ENCODE measurements around the gene MYH9.
"Not testable (repeated sequence)": the region's sequence is repeated elsewhere in the genome, so short reads cannot be mapped to it uniquely, and the experiment has no call there.

Gene MYH9

GRCh38 chr22:36261675-36262074 is 126.1 kb downstream of the MYH9 start:
- DNase-seq = not testable (repeated sequence)

GRCh38 chr22:36259615-36260300 is 128.0 kb downstream of the MYH9 start:
- no peak for DNase-seq

GRCh38 chr22:36258701-36259614 is 128.8 kb downstream of the MYH9 start:
- no peak for DNase-seq

- no peak for DNase-seq
These were observed 129.7 kb downstream of the MYH9 start for GRCh38 chr22:36257948-36258670.

- DNase-seq = no peak
These were observed 130.5 kb downstream of the MYH9 start for GRCh38 chr22:36257308-36257707.

DNA sequence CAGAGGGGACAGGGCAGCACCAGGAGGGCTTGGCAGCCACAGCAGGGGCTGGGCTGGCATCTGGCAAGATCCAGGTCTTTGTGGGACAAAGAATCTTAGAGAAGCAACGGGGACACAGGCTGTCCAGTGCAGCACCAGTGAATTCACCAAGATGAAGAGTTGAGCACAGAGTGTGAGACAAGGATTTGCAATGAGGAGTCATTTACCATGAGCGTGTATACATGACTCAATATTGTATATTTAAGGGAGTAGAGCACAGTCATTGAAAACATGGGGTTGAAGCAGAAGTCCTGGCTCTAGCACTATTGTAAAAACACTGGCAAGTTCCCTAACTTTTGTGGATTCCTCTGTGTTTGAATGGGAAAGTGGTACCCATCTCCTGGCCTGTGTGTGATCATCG is 131.3 kb downstream of the MYH9 start:
- no peak for DNase-seq

GRCh38 chr22:36255572-36255971 is 132.2 kb downstream of the MYH9 start:
- not testable (repeated sequence) for DNase-seq

- DNase-seq = no peak
These were observed 134.0 kb downstream of the MYH9 start for GRCh38 chr22:36253523-36254490.

DNA sequence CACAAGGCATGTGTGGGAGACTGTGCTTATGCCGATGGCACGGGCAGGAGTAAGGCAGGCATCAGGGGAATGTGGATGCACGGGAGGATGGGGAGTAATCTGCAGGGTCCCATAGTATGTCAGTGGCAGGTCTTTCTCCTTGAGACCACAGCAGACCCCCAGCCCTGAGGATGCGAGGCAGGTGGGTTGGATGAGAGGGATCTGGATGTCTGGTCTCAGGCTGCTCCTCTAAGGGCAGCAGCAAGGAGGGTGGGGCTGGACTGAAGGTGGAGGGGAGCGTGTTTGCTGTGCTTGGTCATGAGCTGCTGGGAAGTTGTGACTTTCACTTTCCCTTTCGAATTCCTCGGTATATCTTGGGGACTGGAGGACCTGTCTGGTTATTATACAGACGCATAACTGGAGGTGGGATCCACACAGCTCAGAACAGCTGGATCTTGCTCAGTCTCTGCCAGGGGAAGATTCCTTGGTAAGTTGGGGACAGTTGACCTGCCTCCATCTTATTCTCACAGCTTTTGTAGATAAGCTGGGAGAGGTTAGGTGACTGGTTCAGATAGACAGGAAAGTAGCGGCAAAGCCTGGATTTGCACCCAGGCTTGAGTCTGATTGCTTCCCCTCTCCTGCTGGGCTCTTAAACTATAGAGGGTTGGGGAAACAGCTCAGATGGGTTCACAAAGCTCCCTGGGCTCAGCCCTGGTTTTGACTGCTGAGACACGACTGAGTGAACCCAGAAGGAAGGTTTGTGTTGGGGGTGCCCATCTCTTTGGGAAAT is 134.8 kb downstream of the MYH9 start, which contains the start of gene APOL1:
TSS of gene APOL1 (plus strand) at position 380 of the 769 bp plus-strand sequence. CDS start 1,823 bp downstream, outside the sequence.
- DNase-seq = peak; percentile 46

GRCh38 chr22:36251979-36252608 is 135.7 kb downstream of the MYH9 start:
- not testable (repeated sequence) for DNase-seq

DNA sequence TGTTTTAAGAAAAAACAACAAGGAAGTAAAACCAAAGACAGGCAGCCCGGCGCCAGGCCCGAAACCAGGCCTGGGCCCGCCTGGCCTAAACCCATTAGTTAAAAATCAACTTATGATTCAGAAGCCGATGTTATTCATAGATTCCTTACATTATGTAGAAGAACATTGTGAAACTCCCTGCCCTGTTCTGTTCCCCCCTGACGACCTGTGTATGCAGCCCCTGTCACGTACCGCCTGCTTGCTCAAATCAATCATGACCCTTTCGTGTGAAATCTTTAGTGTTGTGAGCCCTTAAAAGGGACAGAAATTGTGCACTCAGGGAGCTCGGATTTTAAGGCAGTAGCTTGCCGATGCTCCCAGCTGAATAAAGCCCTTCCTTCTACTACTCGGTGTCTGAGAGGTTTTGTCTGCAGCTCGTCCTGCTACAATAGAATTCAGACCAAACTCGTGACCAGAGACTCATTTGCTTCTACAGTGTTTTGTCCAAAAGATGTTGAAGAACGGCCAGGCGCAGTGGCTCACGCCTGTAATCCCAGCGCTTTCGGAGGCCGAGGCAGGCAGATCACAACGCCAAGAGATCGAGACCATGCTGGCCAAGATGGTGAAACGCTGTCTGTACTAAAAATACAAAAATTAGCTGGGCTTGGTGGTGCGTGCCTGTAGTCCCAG is 137.3 kb downstream of the MYH9 start:
- not testable (repeated sequence) for DNase-seq

GRCh38 chr22:36249160-36249559 is 138.6 kb downstream of the MYH9 start:
- no peak for DNase-seq

DNA sequence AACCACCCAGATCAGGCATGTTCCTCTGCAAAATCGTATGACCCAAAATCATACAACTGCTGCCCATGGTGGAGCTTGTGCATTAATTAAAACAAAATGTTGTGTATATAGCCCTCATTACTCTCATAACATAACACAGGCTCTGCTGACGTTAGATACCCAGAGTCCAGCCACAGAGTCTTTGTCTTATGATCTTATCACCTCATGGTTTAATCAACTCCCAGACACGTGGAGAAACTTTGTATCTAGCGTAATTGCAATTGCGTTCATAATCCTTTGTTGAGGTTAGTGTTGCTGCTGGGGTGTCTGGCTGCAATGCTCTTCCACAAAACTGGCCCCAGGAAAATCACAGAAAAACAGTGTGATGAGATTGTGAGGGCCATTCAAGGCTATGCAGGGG is 139.8 kb downstream of the MYH9 start:
- DNase-seq = no peak

- no peak for DNase-seq
These were observed 141.0 kb downstream of the MYH9 start for GRCh38 chr22:36246718-36247117.

DNA sequence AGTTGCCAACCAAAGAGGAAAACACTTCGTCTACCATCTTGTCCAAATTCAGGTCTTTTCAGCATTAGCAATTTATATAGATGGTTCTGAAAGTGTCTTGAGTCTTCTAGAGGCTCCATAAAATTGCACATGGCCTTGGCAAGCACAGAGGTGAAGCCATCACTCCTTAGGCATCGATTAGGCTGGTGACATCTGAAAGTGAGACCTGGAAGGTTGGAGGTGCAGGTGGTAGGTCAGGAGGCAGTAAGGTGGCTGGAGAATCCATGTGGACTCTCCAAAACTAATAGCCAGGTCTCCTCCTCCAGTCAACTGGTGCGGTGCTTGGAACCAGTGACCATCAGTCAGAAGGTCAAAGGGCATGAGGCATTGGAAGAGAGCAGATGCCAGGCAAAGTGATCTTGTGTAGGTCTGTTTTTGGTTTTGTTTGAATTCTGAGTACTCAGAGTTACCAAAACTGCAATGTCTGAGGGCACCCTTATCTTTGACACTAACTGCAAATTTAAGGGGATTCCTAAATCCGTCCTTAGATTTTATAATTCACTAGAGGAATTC is 141.9 kb downstream of the MYH9 start:
- no peak for DNase-seq

DNA sequence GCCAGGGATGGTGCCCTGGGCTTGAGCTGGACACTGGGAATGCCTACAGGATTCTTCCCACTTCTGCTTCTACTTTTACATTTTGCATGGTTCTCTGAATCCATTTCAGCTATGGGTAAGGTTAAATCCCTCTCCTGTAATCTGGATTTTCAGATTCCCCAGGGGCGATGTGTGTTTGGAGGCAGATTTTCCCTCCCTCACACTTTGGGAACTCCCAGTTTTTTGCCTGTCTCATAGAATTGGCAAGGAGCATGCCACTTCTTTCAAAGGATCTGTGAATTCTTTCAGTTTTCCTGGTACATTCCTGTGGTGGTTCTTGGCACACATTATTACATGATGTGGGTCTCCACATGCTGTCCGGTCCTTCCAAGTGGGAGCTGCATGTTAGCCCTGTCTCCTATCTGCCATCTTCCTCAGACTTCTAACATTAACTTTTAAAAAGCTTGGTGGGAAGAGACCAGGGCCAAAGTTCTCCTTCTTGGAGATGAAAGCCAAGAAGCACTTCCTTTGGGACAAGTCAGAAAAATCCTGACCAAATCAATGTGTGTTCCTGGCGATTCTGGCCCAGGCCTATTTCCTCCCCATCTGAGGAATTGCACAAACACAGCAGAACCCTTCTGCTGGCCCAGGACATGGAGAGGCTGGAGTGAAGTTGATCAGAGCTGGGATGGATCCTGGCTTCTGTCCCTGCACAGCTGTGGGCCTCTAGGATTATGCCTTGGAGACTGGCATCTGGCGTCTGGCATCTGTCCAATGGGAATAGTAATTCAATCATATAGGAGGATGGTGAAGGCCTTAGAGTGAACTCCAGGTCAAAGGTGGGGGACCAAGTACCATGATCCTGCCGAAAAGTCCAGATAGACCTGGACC is 143.0 kb downstream of the MYH9 start:
- DNase-seq = no peak

DNA sequence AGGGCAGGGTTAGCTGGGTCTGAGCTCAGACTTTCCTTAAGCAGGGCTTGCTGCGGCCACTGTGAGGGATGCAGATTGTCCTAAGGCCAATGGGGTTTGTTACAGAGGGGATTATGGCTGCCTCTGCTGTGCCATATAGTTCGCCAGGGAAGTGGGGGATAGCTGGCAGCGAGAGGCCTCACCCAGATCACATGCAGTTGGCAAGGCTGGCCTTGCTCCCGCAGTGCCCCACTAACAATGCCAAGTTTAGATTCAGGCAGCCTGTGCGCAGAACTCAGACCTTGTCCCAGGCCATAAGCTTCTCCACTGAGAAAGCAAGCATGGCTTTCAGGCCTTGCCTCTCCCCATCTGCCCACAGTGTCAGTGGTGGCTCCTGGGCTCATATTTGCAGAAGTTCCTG is 143.8 kb downstream of the MYH9 start:
- DNase-seq = no peak

- peak; percentile 89 for DNase-seq
These were observed 148.2 kb downstream of the MYH9 start, which contains the start of gene APOL2 for GRCh38 chr22:36239401-36240171. APOL2 (minus strand) TSS chr22:36239527; CDS start chr22:36233162, 6,365 bp downstream.

Measured in CD4-positive, alpha-beta T cell treated with Interleukin-15 for 1 hour (primary cell).